Measurements from ENCODE around the gene HOXC6.

- TF ChIP-seq CTCF (conservative IDR thresholded peaks at IDR 0.05; ENCODE audit: low read depth, low read length) (no peak), EZH2phosphoT487 (IDR thresholded peaks at IDR 0.05; ENCODE audit: borderline replicate concordance, low read length) (no peak), EZH2 (IDR thresholded peaks at IDR 0.05; ENCODE audit: low read length, unreplicated experiment) (no peak)
Measured at GRCh38 chr12:54016051-54016450, 12.2 kb upstream of the HOXC6 start.

All from PC-3 (cell line).